GM21381 (cell line): ENCODE results near the gene SHB.

Source experiments
- ATAC-seq: cut with Tn5 transposase; IDR thresholded peaks from one replicate; pipeline ENCODE4 v1.9.1; 2021; ENCODE audit warnings: mild to moderate bottlenecking, moderate library complexity; ENCODE audit not compliant: unreplicated experiment

Gene SHB

GRCh38 chr9:37923118-37923795, 145.8 kb downstream of the SHB start:
- no peak for ATAC-seq

- no peak for ATAC-seq
These were observed 146.5 kb downstream of the SHB start for GRCh38 chr9:37922363-37923117.

GRCh38 chr9:37921546-37922300, 147.3 kb downstream of the SHB start:
- ATAC-seq, result no peak

- no peak for ATAC-seq
These were observed 147.9 kb downstream of the SHB start for GRCh38 chr9:37921168-37921510.

- peak; percentile 69 for ATAC-seq
These were observed 148.4 kb downstream of the SHB start for GRCh38 chr9:37920471-37921167.

GRCh38 chr9:37919956-37920335, 149.1 kb downstream of the SHB start:
- ATAC-seq, result no peak

- ATAC-seq, result no peak
These were observed 149.6 kb downstream of the SHB start for GRCh38 chr9:37919246-37919955.

- no peak for ATAC-seq
These were observed 150.3 kb downstream of the SHB start for GRCh38 chr9:37918665-37919170.

- no peak for ATAC-seq
These were observed 151.0 kb downstream of the SHB start for GRCh38 chr9:37917801-37918664.

GRCh38 chr9:37917313-37917731, 151.7 kb downstream of the SHB start:
- ATAC-seq, result no peak

GRCh38 chr9:37916471-37917312, 152.3 kb downstream of the SHB start:
- no peak for ATAC-seq

- ATAC-seq, result no peak
These were observed 153.0 kb downstream of the SHB start for GRCh38 chr9:37915911-37916470.

GRCh38 chr9:37914701-37915358, 154.2 kb downstream of the SHB start:
- ATAC-seq, result no peak

- ATAC-seq, result no peak
These were observed 154.9 kb downstream of the SHB start for GRCh38 chr9:37914154-37914551.

GRCh38 chr9:37913480-37914153, 155.4 kb downstream of the SHB start:
- ATAC-seq, result no peak

- ATAC-seq, result no peak
These were observed 157.8 kb downstream of the SHB start for GRCh38 chr9:37911271-37911681.

- no peak for ATAC-seq
These were observed 158.8 kb downstream of the SHB start for GRCh38 chr9:37910271-37910670.
